Measurements from ENCODE around the gene FUT6. TPM values are rescaled to one million over a fixed set of nuclear protein-coding genes. Genes with fewer than 3 reads are reported as not detected.
"Not testable (repeated sequence)": the region's sequence is repeated elsewhere in the genome, so short reads cannot be mapped to it uniquely, and the experiment has no call there.

FUT6 gene
- total RNA-seq, 1 experiment from 2014 or later = 2.0 TPM

DNA sequence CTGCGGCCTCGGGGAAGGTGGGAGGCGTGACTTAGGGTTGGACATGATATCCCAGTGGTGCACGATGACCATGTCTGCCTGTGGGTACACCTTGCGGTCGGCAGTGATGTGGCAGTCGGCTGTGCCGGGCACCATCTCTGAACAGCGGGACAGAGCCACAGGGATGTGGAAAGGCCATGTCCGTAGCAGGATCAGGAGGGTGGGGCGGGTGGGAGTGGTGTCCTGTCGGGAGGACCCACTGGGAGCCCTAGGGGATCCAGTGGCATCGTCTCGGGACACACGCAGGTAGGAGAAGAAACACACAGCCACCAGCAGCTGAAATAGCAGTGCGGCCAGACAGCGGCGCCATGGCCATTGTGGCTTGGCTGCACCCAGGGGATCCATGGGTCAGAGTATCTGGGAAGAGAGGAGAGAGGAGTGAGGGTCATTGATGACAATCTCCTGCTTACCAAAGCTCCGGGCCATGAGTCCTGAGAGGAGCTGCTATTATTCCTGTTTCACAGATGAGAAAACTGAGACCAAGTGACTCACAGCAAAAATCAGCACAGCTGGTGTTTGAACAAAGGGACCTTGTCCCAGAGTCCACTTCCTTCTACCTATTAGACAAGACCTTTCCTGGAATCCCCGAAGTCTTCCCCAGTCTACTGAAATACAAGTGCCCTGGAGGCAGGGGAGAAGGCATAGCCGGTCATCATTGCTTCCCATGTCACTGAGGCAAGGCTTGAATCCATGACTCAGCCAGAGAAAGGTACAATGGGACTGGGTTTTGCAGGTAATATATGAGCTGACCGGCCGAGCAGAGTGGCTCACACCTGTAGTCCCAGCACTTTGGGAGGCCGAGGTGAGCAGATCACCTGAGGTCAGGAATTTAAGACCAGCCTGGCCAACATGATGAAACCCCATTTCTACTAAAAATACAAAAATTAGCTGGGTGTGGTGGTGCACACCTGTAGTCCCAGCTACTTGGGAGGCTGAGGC is 5.2 kb upstream of the FUT6 start:
- H3K36me3 ChIP-seq = no peaks in the 10 kb centered on the region; the same call in 1 of the 2 replicates
- H3K27me3 ChIP-seq = no peaks in the 10 kb centered on the region
- no peak overlapping the region for H3K4me3 ChIP-seq
- no peaks in the 10 kb centered on the region for H3K9me3 ChIP-seq (replicated peaks)
- DNase-seq = no peak
- peaks cover 14% of the 10 kb centered on the region for H3K4me1 ChIP-seq
- H3K27ac ChIP-seq = no peak overlapping the region

GRCh38 chr19:5843295-5843927 is 3.9 kb upstream of the FUT6 start:
- H3K4me1 ChIP-seq = peaks cover 16% of the 10 kb centered on the region
- no peak overlapping the region for H3K4me3 ChIP-seq
- no peak overlapping the region for H3K27ac ChIP-seq
- DNase-seq = no peak
- no peaks in the 10 kb centered on the region; the same call in 1 of the 2 replicates for H3K36me3 ChIP-seq
- H3K9me3 ChIP-seq (replicated peaks) = no peaks in the 10 kb centered on the region
- no peaks in the 10 kb centered on the region for H3K27me3 ChIP-seq

GRCh38 chr19:5841735-5842111 is 2.2 kb upstream of the FUT6 start:
- H3K27ac ChIP-seq; H3K4me3 ChIP-seq; DNase-seq; H3K27me3 ChIP-seq; H3K36me3 ChIP-seq; H3K9me3 ChIP-seq (replicated peaks): not testable (repeated sequence)
- peaks cover 15% of the 10 kb centered on the region for H3K4me1 ChIP-seq

GRCh38 chr19:5838353-5839064 is 993 bp downstream of the FUT6 start:
- Histone ChIP-seq H3K27me3 (no peaks in the 10 kb centered on the region), H3K4me3 (no peak overlapping the region), H3K4me1 (peaks cover 7% of the 10 kb centered on the region; the same call in 1 of the 2 replicates), H3K27ac (no peak overlapping the region), H3K9me3 (replicated peaks) (no peaks in the 10 kb centered on the region), H3K36me3 (no peaks in the 10 kb centered on the region; the same call in 1 of the 2 replicates)
- DNase-seq = no peak

DNA sequence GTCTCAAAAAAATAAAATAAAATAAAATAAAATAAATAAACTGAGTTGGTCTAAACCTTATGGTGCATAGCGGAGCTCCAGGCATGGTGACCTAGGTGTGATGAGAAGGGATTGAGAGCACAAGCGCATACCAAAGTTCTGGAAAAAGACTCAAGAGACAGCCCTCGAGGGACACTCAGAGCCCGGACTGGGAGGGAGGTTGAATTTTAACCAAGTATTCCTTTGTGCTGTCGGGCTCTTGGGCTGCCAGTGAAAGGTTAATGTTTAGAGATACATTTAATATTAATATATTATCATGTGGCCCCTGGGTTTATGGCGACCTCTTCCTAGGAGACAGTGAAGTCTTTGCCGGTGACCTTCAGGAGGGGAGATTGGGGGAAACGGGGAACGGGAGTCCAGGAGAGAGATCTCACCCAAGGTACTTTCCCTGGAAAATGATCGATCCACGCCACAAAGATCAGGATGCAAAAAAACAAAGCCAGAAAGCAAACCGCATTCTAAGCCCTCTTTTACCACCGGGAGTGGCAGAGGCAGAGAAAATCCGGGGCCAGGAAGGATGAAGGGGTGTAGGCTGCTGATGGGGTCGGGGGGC is 1.6 kb downstream of the FUT6 start:
- Histone ChIP-seq H3K4me3 (no peak overlapping the region), H3K4me1 (peaks cover 7% of the 10 kb centered on the region; the same call in 1 of the 2 replicates), H3K27me3 (no peaks in the 10 kb centered on the region), H3K27ac (no peak overlapping the region), H3K36me3 (no peaks in the 10 kb centered on the region; the same call in 1 of the 2 replicates), H3K9me3 (replicated peaks) (no peaks in the 10 kb centered on the region)
- DNase-seq = no peak

- Histone ChIP-seq H3K4me3 (no peak overlapping the region), H3K27me3 (no peaks in the 10 kb centered on the region), H3K9me3 (replicated peaks) (no peaks in the 10 kb centered on the region), H3K4me1 (peaks cover 3% of the 10 kb centered on the region; the same call in 1 of the 2 replicates), H3K36me3 (no peaks in the 10 kb centered on the region), H3K27ac (no peak overlapping the region)
- no peak for DNase-seq
Observed at GRCh38 chr19:5832527-5833216, 6.8 kb downstream of the FUT6 start.

DNA sequence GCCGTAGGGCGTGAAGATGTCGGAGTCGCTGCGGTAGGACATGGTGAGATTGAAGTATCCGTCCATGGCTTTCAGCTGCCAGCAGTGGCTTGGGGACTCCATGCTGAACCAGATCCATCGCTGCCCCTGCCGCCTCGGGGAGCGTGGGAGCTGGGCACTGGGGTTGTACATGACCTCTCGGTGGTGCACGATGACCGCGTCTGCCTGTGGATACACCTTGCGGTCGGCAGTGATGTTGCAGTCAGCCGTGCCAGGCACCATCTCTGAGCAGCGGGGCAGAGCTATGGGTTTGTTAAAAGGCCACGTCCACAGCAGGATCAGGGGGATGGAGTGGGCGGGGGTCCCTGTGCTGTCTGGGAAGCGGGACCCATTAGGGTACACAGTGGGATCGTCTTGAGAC is 7.4 kb downstream of the FUT6 start:
- no peaks in the 10 kb centered on the region for H3K27me3 ChIP-seq
- H3K36me3 ChIP-seq = no peaks in the 10 kb centered on the region
- no peak overlapping the region for H3K27ac ChIP-seq
- H3K9me3 ChIP-seq (replicated peaks) = no peaks in the 10 kb centered on the region
- DNase-seq = no peak
- peaks cover 5% of the 10 kb centered on the region for H3K4me1 ChIP-seq
- no peak overlapping the region for H3K4me3 ChIP-seq

- Histone ChIP-seq H3K4me1 (peaks cover 14% of the 10 kb centered on the region), H3K36me3 (no peaks in the 10 kb centered on the region), H3K9me3 (replicated peaks) (no peaks in the 10 kb centered on the region), H3K27ac (no peak overlapping the region), H3K4me3 (no peak overlapping the region), H3K27me3 (no peaks in the 10 kb centered on the region)
- no peak for DNase-seq
Observed at GRCh38 chr19:5831159-5831558, 8.3 kb downstream of the FUT6 start.

DNA sequence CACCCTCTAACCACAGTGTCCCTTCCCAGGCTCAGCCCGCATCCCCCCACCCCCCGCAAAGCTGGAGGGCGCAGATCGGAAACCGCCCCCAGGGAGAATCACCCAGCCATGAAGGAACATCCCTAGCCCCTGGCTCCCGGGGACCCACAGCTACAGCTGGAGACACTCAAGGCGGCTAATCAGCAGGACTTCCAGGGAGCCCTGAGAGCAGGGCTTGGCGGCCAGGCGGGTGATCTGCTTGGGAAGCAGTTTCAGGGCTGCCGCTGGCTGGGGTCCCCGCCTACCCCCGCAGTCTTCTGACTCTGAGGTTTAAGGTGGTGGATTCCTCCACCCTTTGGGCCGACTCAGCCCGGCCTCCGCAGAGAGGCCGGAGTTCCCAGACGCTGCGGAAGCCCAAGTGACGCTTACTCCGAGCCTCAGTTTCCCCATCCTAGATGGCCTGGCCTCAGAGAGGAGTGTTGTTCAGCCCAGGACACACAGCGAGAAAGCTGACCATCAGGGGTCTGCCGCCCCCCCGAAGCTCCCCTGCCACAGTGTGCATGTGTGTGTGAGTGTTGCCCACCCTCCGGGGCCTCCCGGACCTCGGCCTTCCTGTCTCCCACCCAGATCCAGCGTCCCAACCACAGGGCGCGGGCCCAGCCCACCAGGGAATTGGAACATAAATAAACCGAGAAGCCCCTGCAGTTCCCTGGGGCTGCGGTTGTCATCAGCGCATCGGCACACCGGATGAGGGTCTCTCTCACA is 9.8 kb downstream of the FUT6 start:
- Histone ChIP-seq H3K27ac (no peak overlapping the region), H3K4me3 (no peak overlapping the region)

DNA sequence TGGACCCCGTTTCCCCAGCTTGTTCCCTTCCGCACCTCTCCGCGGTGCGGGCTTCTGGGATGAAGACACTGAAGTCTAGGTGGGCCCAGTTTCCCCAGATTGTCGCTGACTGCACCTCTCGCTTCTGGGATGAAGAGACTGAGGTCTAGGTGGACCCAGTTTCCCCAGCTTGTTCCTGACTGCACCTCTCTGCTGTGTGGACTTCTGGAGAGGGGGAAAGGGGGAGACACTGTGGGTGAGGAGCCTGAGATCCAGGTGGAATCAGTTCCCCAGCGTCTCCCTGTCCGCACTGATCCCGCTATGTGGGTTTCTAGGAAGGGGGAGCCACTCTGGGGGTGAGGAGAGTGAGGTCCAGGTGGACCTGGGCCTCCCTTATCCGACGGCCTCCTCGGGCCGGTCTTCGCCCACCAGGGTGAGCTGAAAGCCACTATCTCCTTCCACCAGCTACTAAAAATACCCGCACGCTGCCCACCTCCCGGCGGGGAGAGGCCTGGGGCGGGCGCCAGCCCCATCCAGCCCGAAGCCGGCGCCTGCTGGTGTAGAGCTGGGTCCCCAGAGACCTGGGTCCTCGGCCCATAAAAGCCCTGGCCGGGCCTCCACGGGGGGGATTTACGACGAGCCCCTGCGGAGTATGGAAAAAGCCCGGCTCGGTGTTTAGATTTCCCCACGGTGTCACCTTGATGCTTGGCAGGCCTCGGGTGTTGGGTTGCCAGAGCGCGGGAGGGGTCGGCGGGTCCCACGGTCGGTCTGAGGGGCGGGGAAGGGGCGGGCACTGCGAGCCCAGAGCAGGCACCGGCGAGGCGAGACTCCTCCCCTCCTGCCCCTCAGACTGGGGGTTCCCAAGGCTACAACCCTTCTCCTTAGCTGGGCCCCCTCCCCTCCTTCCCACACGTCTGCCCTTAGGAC is 10.6 kb downstream of the FUT6 start:
- Histone ChIP-seq H3K27me3 (no peaks in the 10 kb centered on the region), H3K36me3 (no peaks in the 10 kb centered on the region), H3K4me1 (peaks cover 25% of the 10 kb centered on the region), H3K27ac (no peak overlapping the region), H3K9me3 (replicated peaks) (no peaks in the 10 kb centered on the region), H3K4me3 (0 out of 2 replicates have a peak overlapping the region, but pooled peaks have one; percentile 10)
- DNase-seq = peak; percentile 62 to 66

More for the DNA sequence above, 9.8 kb downstream of the FUT6 start:
- H3K36me3 ChIP-seq = no peaks in the 10 kb centered on the region
- H3K27me3 ChIP-seq = no peaks in the 10 kb centered on the region
- no peaks in the 10 kb centered on the region for H3K9me3 ChIP-seq (replicated peaks)
- no peak for DNase-seq
- peaks cover 25% of the 10 kb centered on the region for H3K4me1 ChIP-seq

DNA sequence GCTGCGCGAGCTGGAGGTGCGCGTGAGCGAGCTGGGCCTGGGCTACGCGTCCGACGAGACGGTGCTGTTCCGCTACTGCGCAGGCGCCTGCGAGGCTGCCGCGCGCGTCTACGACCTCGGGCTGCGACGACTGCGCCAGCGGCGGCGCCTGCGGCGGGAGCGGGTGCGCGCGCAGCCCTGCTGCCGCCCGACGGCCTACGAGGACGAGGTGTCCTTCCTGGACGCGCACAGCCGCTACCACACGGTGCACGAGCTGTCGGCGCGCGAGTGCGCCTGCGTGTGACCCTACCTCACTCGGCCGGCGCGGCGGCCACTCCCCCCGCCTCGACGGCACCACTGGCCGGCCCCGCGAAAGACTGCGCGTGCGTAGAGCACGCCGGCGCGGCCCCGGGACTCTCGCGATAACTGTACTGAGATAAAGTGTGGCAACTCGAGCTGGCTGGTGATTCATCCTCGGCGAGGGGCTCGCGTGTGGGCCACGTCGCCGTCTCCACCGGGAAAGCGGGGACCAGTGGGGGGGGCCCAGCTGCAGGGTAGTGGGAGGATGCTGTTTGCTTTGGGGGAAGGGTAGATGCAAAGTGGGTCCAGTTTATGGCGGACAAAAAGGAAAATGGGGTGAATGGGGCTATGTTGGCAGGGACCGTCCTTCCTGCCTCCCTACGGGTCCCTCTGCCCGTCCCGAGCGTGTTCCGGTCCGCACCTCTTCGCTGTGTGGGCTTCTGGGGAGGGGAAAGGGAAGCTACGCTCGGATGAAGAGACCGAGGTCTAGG is 11.4 kb downstream of the FUT6 start:
- H3K27ac ChIP-seq = no peak overlapping the region
- no peaks in the 10 kb centered on the region for H3K27me3 ChIP-seq
- no peaks in the 10 kb centered on the region for H3K36me3 ChIP-seq
- H3K4me3 ChIP-seq = no peak overlapping the region
- DNase-seq = no peak
- H3K9me3 ChIP-seq (replicated peaks) = no peaks in the 10 kb centered on the region
- H3K4me1 ChIP-seq = peaks cover 25% of the 10 kb centered on the region

GRCh38 chr19:5827342-5827890 is 12.1 kb downstream of the FUT6 start:
- Histone ChIP-seq H3K4me3 (no peak overlapping the region), H3K4me1 (peaks cover 25% of the 10 kb centered on the region), H3K36me3 (no peaks in the 10 kb centered on the region), H3K27ac (no peak overlapping the region), H3K9me3 (replicated peaks) (no peaks in the 10 kb centered on the region), H3K27me3 (no peaks in the 10 kb centered on the region)
- DNase-seq = no peak

Data from SJCRH30 (cell line).